ENCODE results near the gene FTCDNL1. TPM values are rescaled to one million over a fixed set of nuclear protein-coding genes. Genes with fewer than 3 reads are reported as not detected.

The FTCDNL1 gene
- total RNA-seq, 1 donor: 4.7 TPM

- Histone ChIP-seq H3K36me3 (ENCODE audit: insufficient read depth, low read length) (no peaks in the 10 kb centered on the region), H2AFZ (ENCODE audit: low read length) (no peak overlapping the region), H4K20me1 (ENCODE audit: insufficient read depth, low read length) (no peaks in the 10 kb centered on the region), H3K4me3 (ENCODE audit: insufficient read depth, low read length) (no peak overlapping the region), H3K4me1 (ENCODE audit: insufficient read depth, low read length) (peaks cover 28% of the 10 kb centered on the region), H3K27me3 (ENCODE audit: insufficient read depth, low read length) (no peaks in the 10 kb centered on the region), H3K4me2 (ENCODE audit: insufficient read depth, low read length) (peak overlapping the region; percentile 26), H3K27ac (ENCODE audit: low read depth, low read length) (no peak overlapping the region), H3K9me3 (ENCODE audit: low read depth, low read length) (no peaks in the 10 kb centered on the region), H3K79me2 (ENCODE audit: insufficient read depth, low read length) (no peaks in the 10 kb centered on the region)
- no peak for TF ChIP-seq CTCF (IDR thresholded peaks at IDR 0.05; ENCODE audit: extremely low read depth, low read depth, low read length)
- DNase-seq (ENCODE audit: insufficient read length, low spot score, missing footprints): peak; percentile 39
These were observed 36.7 kb downstream of the FTCDNL1 start for GRCh38 chr2:199814101-199814816.

GRCh38 chr2:199812493-199812892 lies 38.5 kb downstream of the FTCDNL1 start:
- Histone ChIP-seq H3K27me3 (ENCODE audit: insufficient read depth, low read length) (no peaks in the 10 kb centered on the region), H3K79me2 (ENCODE audit: insufficient read depth, low read length) (no peaks in the 10 kb centered on the region), H3K36me3 (ENCODE audit: insufficient read depth, low read length) (no peaks in the 10 kb centered on the region), H3K4me2 (ENCODE audit: insufficient read depth, low read length) (no peak overlapping the region), H3K9me3 (ENCODE audit: low read depth, low read length) (no peaks in the 10 kb centered on the region), H3K4me3 (ENCODE audit: insufficient read depth, low read length) (no peak overlapping the region), H2AFZ (ENCODE audit: low read length) (no peak overlapping the region), H3K27ac (ENCODE audit: low read depth, low read length) (no peak overlapping the region), H4K20me1 (ENCODE audit: insufficient read depth, low read length) (no peaks in the 10 kb centered on the region), H3K4me1 (ENCODE audit: insufficient read depth, low read length) (peaks cover 28% of the 10 kb centered on the region)
- TF ChIP-seq CTCF (IDR thresholded peaks at IDR 0.05; ENCODE audit: extremely low read depth, low read depth, low read length): no peak
- DNase-seq (ENCODE audit: insufficient read length, low spot score, missing footprints): no peak

- no peaks in the 10 kb centered on the region for H3K27me3 ChIP-seq (ENCODE audit: insufficient read depth, low read length)
- H3K36me3 ChIP-seq (ENCODE audit: insufficient read depth, low read length): no peaks in the 10 kb centered on the region
- TF ChIP-seq CTCF (IDR thresholded peaks at IDR 0.05; ENCODE audit: extremely low read depth, low read depth, low read length): no peak
- H3K27ac ChIP-seq (ENCODE audit: low read depth, low read length): peak overlapping the region; percentile 85
- H2AFZ ChIP-seq (ENCODE audit: low read length): no peak overlapping the region
- no peaks in the 10 kb centered on the region for H4K20me1 ChIP-seq (ENCODE audit: insufficient read depth, low read length)
- H3K4me1 ChIP-seq (ENCODE audit: insufficient read depth, low read length): peaks cover 28% of the 10 kb centered on the region
- H3K4me2 ChIP-seq (ENCODE audit: insufficient read depth, low read length): no peak overlapping the region
- H3K4me3 ChIP-seq (ENCODE audit: insufficient read depth, low read length): no peak overlapping the region
- H3K79me2 ChIP-seq (ENCODE audit: insufficient read depth, low read length): no peaks in the 10 kb centered on the region
- no peaks in the 10 kb centered on the region for H3K9me3 ChIP-seq (ENCODE audit: low read depth, low read length)
- peak; percentile 51 for DNase-seq (ENCODE audit: insufficient read length, low spot score, missing footprints)
These were observed 39.6 kb downstream of the FTCDNL1 start for GRCh38 chr2:199811346-199811745.

GRCh38 chr2:199810422-199811171 lies 40.4 kb downstream of the FTCDNL1 start:
- Histone ChIP-seq H3K27me3 (ENCODE audit: insufficient read depth, low read length) (no peaks in the 10 kb centered on the region), H3K4me2 (ENCODE audit: insufficient read depth, low read length) (peak overlapping the region; percentile 78), H3K4me1 (ENCODE audit: insufficient read depth, low read length) (peaks cover 28% of the 10 kb centered on the region), H3K36me3 (ENCODE audit: insufficient read depth, low read length) (no peaks in the 10 kb centered on the region), H3K4me3 (ENCODE audit: insufficient read depth, low read length) (peak overlapping the region; percentile 45), H3K27ac (ENCODE audit: low read depth, low read length) (peak overlapping the region; percentile 85), H2AFZ (ENCODE audit: low read length) (peak overlapping the region; percentile 78), H3K79me2 (ENCODE audit: insufficient read depth, low read length) (no peaks in the 10 kb centered on the region), H4K20me1 (ENCODE audit: insufficient read depth, low read length) (no peaks in the 10 kb centered on the region), H3K9me3 (ENCODE audit: low read depth, low read length) (no peaks in the 10 kb centered on the region)
- DNase-seq (ENCODE audit: insufficient read length, low spot score, missing footprints): peak; percentile 69
- no peak for TF ChIP-seq CTCF (IDR thresholded peaks at IDR 0.05; ENCODE audit: extremely low read depth, low read depth, low read length)

All from osteoblast (primary cell).